Fibroblast of skin of left quadriceps (primary cell): ENCODE data around the gene RANGAP1.
A peak's percentile ranks its signal among the peaks of the same experiment; 100 is the strongest.
"Not testable (repeated sequence)": the region's sequence is repeated elsewhere in the genome, so short reads cannot be mapped to it uniquely, and the experiment has no call there.

Experiments used
- DNase-seq, 2 experiments: peaks; one replicate each; pipeline ENCODE4 v3.0.0-alpha.2; 2013; ENCODE audit warnings: low read depth in 2 of 2

The RANGAP1 gene

GRCh38 chr22:41301085-41302020 is 15.4 kb upstream of the RANGAP1 start, which contains the start of gene ZC3H7B:
ZC3H7B (plus strand) TSS chr22:41301525; CDS start chr22:41320661, 19,136 bp downstream.
- DNase-seq, result peak; percentile 47 to 56

- DNase-seq, result no peak
These were observed 14.7 kb upstream of the RANGAP1 start for GRCh38 chr22:41300661-41301060.

- DNase-seq, result no peak
These were observed 11.1 kb upstream of the RANGAP1 start for GRCh38 chr22:41296826-41297667.

GRCh38 chr22:41294816-41295215 is 8.8 kb upstream of the RANGAP1 start:
- not testable (repeated sequence) for DNase-seq

- DNase-seq, result peak; percentile 86 to 89
These were observed 4.6 kb upstream of the RANGAP1 start for GRCh38 chr22:41290262-41291221.

GRCh38 chr22:41289671-41290070 is 3.7 kb upstream of the RANGAP1 start:
- no peak for DNase-seq

GRCh38 chr22:41288245-41288946 is 2.4 kb upstream of the RANGAP1 start:
- peak in 1 of 2 experiments; percentile 36 for DNase-seq

- no peak for DNase-seq
These were observed 678 bp upstream of the RANGAP1 start for GRCh38 chr22:41286639-41287091.

- DNase-seq, result peak in 1 of 2 experiments; percentile 44
These were observed 557 bp downstream of the RANGAP1 start for GRCh38 chr22:41285441-41285819.

GRCh38 chr22:41284465-41284864 is 1.5 kb downstream of the RANGAP1 start:
- DNase-seq, result no peak

GRCh38 chr22:41280854-41281253 is 5.1 kb downstream of the RANGAP1 start:
- DNase-seq, result no peak

GRCh38 chr22:41280065-41280464 is 5.9 kb downstream of the RANGAP1 start:
- DNase-seq, result no peak

GRCh38 chr22:41274856-41275255 is 11.1 kb downstream of the RANGAP1 start:
- DNase-seq, result no peak

- no peak for DNase-seq
These were observed 12.9 kb downstream of the RANGAP1 start for GRCh38 chr22:41273128-41273527.

GRCh38 chr22:41271787-41272186 is 14.2 kb downstream of the RANGAP1 start:
- DNase-seq, result no peak

GRCh38 chr22:41267958-41268357 is 18.0 kb downstream of the RANGAP1 start:
- no peak for DNase-seq

GRCh38 chr22:41264408-41264941 is 21.5 kb downstream of the RANGAP1 start:
- no peak for DNase-seq

- DNase-seq, result no peak
These were observed 22.3 kb downstream of the RANGAP1 start for GRCh38 chr22:41263704-41264103.

- no peak for DNase-seq
These were observed 23.7 kb downstream of the RANGAP1 start for GRCh38 chr22:41262250-41262765.
